Tongue (tissue), 2 donors: ENCODE data around the gene SLC4A5. TPM values are rescaled to one million over a fixed set of nuclear protein-coding genes. Genes with fewer than 3 reads are reported as not detected.

Experiments
- DNase-seq: peaks from one replicate; pipeline ENCODE4 v3.0.0-alpha.2; 2015
- total RNA-seq: library from RNA; depleted of rRNA; stranded (reverse); fragments of >200 nt; gene quantifications from one replicate; pipeline ENCODE4 v1.2.3, GENCODE V29; 2014

The SLC4A5 gene
- total RNA-seq, 1 donor from 2014 or later: 2.6 TPM

DNA sequence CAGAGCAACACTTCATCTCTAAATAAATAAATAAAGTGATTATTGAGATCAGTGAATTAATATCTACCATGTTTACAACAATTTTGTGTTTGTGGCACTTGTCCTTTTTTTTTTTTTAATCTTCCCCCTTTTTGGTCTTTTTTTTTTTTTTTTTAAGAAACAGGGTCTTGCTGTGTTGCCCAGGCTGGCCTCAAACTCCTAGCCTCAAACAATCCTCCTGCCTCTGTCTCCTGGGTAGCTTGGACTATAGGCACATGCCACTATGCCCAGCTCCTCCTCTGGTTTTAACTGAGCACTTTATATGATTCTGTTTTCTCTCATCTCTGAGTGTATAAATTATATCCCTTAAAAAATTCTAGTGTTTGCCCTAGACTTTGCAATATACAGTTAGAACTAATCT, 30.3 kb downstream of the SLC4A5 start:
- no peak for DNase-seq

DNA sequence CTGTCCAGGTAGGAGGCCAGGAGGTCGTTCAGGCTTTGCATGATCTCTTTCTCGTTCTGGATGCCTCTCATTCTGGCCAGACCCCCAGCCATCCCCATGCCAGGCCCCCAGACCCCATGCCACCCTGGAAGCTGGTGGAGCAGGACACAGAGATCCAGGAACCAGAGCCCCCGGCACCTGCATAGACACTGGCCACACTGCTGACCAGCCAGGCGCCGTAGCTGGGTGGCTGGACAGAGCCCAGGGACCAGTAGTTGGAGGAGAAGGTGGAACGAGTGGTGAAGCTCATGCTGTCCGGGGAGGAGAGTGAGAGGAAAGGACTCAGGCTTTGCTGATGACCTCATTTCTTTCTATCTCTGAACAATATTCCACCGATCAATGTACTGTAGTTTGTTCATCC, 35.5 kb downstream of the SLC4A5 start:
- DNase-seq: no peak

GRCh38 chr2:74304332-74305148, 38.7 kb downstream of the SLC4A5 start:
- no peak for DNase-seq

DNA sequence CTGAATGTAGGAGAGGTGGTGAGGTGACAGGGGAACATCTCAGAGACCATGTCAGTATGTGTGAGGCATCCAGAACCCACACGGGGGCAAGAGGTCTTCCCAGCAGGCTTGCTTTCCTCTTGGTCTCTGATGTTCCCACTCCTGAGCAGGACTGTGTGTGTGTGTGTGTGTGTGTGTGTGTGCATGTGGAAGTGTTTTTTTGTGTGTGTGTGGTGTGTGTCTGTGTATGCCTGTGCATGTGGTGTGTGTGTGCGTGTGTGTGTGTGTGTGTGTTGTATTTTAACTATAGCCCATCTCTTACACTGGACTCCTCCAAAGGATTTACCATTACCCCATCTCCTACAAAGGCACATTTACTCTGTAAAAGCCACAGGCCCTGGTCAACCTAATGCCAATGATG, 40.4 kb downstream of the SLC4A5 start:
- DNase-seq: no peak

- no peak for DNase-seq
Observed at GRCh38 chr2:74301262-74301661, 42.0 kb downstream of the SLC4A5 start.

DNA sequence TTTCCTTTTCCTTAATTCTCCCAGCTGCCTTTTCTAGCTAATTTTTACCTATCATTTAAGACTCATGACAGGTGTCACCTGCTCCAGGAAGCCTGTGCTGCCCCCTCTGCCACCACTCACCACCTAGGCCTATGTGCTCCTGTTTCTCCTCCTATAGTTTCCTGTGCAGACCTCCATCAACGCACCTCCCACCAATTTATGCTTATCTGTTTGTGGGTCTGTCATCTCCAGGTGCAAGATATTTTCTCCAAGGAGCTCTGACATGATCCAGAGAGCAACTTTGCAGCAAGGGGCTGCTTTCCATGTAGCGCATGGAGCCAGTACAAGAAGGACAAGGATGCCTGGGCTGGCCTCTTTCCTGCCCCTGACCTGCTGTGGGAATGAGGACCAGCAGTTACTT, 42.7 kb downstream of the SLC4A5 start:
- no peak for DNase-seq

DNA sequence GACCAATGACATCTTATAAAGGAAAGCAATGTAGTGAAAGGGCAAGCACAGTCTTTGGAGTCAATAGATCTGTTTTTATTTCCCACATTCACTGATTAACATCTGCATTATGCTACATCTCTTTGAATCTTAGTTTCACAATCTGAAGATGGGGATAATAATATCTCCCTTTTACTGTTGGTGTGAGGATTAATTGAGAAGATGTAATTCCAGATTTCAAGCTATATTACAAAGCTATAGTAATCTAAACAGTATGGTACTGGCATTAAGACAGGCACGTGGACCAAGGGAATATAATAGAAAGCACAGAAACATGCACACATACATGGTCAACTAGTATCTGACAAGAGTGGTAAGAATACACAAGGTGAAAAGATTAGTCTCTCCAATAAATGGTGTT, 45.3 kb downstream of the SLC4A5 start:
- DNase-seq: no peak

DNA sequence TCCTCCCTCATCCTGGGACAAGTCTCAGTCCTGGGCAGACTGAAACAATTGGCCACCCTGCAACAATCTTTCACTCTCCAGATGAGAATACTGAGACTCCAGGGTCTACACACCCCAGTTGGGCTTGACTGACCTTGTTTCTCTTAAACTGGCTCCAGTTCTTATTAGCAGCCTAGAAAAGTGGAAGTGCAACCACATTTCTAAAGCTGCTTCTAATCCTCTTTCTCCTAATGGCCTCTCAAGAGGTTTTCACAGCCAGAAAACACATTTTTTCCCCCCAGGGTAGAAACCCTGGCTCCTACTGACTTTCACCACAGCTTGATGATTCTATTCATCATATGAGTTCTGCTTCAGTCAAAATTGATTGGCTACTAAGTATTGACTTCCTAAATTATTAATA, 45.8 kb downstream of the SLC4A5 start:
- DNase-seq: no peak

DNA sequence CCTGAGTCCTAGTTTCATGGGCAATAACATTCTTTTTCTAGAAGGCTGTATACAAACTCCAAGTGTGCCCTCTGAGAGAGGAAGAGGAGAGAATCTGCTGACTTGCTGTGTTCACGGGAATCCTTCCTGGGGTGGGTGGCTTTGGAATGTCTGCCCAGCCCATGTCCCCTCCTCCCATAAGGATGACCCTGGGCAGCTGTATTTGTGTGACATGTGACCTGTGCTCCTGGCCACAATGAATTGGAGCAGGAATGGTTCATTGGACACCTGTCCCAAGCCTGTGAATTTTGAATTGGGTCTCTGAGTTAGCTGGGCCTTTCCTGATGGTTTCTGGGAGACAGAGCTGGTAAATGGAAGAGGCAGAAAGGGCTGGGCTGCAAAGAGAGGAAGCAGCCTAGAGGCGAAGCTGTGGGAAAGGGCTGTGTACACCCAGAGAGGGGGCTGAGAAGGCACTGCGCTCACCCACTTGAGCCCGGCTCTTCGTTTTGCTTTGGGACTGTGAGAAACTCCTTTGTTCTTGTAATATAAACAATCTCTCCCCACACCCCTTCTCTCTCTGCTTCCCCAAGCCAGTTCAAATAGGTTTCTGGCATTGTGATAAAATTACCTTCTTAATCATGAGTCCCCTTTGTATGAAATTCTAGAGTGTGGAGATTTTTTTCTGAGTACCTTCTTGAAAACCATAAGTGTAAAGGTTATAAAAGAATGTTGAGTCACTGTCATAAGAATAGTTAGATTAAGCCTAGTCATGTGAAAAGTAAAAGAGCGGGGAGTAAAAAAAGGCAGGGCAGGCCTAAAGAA, 49.8 kb downstream of the SLC4A5 start:
- no peak for DNase-seq

GRCh38 chr2:74292751-74293150, 50.5 kb downstream of the SLC4A5 start:
- DNase-seq: no peak

- no peak for DNase-seq
Observed at GRCh38 chr2:74291886-74292621, 51.2 kb downstream of the SLC4A5 start.

DNA sequence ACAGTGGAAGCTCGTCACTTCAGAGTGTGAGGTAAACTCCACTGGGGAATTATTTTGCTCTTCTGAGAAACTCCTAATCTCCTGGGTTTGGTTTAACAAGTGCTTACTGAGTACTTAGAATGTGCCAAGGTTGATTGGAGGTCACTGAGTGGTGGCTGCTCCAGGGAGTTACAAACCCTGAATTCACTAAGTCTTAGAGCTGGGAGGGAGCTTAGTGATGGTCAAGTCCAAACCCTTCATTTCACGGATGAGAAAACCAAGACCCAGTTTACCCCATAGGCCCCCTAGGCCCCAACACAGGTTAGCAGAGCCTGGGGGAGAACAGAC, 52.0 kb downstream of the SLC4A5 start:
- DNase-seq: no peak

DNA sequence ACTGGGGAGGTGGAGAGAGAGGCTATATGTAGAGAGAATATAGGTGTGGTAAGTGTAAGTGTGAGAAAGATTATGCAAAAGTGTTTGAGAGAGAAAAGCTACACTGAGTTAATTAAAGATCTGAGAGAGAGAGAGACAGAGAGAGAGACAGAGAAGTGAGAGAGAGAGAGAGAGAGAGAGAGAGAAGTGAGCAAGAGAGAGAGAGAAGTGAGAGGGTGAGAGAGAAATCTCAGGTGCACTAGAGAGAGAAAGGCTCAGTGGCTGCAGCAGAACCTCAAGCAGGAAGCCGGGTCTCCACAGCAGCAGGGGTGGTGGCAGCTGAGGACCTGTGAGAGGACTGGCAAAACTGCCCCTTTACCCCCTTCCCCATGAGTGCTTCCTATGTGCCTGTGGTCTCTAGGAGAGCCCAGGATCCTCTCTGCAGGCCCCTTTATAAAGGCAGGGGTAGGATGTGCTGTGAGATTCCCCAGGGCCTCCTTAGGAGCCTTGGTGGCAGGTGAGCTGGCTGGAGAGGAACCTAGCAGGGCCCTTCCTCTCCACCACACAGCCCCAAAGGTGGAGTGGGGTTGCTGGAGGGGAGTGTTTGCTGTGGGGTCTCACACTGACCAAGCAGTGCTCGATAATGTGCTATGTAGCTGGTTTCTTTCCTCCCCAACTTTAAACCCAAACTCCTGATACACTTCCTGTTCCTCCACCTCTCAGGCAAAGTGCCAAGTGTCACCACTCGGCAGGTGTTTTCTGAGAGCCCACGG, 52.6 kb downstream of the SLC4A5 start:
- no peak for DNase-seq

DNA sequence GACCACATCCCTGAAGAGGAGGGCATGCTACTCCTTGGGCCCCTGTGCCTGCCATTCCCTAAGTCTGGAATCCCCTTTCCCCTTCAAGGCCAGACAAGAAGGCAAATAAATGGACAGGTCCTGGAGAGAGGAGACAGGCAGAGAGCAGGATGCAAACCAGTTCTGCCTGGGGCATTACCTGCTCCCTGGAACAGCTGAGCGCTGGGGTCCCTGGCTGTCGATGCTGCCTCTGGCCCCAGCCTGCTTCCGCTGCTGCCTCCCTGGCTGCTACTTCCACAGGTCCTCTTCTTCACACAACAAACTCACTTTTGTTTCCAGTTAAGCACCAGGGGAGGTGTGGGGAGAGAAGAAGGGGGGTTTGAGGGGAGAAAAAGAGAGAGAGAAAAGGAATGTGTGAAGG, 53.1 kb downstream of the SLC4A5 start:
- DNase-seq: no peak

DNA sequence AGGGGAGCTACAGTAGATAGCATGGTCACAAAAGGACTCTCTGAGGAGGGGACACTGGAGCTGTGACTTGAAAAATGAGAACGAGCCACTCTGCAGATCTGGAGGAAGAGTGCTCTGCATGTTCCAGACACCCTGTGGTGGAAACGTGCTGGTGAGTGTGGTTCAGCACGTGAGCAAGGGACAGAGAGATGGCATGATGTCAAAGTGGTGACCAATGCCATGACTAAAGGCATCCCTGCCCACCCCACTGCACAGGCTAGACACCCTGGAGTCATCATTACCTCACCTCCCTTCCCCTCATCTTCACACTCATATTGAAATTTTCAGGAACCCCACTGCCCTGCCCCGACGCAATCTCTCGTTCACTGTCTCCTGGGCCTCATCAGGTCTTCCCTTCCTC, 56.5 kb downstream of the SLC4A5 start:
- DNase-seq: no peak

DNA sequence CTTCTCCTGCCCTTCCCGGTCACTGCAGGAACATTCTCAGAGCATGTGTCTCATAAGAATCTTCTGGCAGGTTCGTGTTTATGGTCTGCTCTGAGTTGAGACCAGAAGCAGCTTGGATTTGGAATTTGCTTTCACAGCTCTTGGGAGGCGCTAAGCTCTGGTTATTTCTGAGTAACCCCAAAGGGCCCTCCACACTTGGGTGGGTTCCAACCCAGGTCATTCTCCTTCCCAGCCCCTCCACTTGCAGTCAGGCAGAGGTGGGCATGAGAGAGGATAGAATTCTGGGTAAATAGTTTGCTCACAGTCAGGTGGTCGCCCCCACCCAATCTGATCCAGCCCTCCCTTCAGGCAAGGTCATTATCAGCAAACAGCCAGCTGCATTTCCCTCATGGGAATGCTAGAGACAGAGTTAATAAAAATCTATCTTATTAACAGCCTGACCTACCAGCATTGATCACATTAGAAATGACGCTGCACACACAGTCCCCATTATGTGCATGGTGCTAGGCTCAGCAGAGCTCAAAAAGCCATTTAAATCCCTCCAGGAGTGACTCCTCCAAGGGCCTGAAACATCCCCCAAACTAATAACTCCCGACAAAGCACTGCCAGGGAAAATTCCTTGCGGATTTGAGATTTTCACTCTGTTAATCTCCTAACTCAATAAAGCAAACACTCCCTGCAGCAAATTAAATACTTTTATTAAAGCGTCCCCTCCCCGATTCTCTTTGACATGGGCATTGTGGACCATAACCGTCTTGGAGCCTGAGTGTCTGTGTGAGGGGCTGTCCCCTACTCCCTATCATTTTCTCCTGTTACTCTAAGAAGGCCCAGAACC, 61.9 kb downstream of the SLC4A5 start:
- DNase-seq: no peak

DNA sequence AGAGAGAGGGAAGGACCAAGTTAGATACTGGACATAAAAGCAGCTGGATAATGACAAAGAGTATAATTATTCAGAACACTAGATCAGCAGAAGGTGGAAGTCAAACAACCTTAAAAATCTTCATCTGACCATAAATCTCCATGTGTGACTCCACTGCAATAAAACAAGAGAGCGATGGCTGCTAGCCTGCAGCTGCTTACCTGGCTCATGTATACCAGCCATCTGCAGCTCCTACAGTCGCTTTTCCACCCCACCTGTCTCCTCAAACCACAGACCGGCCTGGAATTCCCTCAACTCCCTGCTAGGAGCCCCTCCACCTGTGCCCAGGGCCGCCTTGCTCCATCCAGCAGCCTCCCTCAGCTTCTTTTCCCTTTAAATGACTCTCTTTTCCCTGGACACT, 64.5 kb downstream of the SLC4A5 start:
- no peak for DNase-seq

DNA sequence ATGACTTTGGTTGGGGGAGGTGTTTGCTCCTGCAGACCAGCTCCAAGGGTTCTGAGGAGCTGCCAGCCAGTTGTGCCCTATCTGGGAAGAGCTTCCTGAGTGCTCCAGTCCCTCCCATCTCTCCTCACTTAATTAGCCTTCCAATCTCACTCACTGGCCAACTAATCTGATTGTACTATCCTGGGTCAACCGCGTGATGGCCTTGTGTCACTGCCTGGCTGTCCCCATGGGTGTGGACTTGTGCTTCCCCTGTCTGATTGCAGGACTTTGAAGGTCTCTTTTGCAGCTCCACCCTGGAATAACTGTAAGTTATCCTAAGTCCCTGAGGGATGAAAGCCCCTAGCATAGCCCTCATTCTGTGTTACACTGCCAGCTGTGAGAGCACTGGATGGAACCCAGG, 65.0 kb downstream of the SLC4A5 start:
- DNase-seq: no peak

DNA sequence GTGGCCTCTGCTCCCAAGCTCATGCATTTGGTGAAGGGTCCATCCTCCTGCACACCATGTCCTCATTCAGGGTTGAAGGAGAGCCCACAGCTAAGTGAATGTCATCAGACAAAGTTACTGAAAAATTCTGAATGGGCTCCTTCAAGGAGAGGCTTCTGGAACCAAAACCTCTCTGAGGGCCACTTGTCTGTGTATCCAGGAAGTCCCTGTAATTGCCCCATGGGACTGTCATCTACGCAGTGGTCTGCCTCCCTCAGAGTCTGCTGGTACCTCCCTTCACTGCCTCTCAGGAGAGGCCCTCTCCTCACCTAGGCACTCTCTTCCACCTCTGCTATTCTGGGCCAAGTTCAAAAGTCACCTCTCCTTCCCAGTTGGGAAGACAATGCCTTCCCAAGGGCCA, 68.0 kb downstream of the SLC4A5 start:
- no peak for DNase-seq

GRCh38 chr2:74269667-74270066, 73.5 kb downstream of the SLC4A5 start:
- DNase-seq: no peak

- DNase-seq: no peak
Observed at GRCh38 chr2:74267068-74267467, 76.1 kb downstream of the SLC4A5 start.

GRCh38 chr2:74264281-74264680, 78.9 kb downstream of the SLC4A5 start:
- no peak for DNase-seq
